Naive thymus-derived CD8-positive, alpha-beta T cell (primary cell): ENCODE results near the gene ATP7B. TPM values are rescaled to one million over a fixed set of nuclear protein-coding genes. Genes with fewer than 3 reads are reported as not detected.
"Not testable (repeated sequence)": the region's sequence is repeated elsewhere in the genome, so short reads cannot be mapped to it uniquely, and the experiment has no call there.

Experiments
- ATAC-seq, 2 donors: fragments of 150-1000 bp; cut with Tn5 transposase in 1 of 2; sonication (Bioruptor Pico), chemical (Tn5 transposase) in 1 of 2; 1 replicate in 1 of 2; 2 replicates in 1 of 2; pipeline ENCODE4 v1.10.0; 2021; ENCODE audit warnings: mild to moderate bottlenecking in 2 of 2, moderate library complexity in 2 of 2
- POLR2A ChIA-PET: fragments of 350-600 bp; sonication (Branson Sonifier 250); formaldehyde crosslinking; loops from one replicate; lab custom pipeline; 2021; ENCODE audit warnings: antibody characterized with exemption; lab: Charles Lee
- DNase-seq, 10 donors: peaks; one replicate each; pipeline versions ENCODE4 v3.0.0 to v3.0.0-alpha.2; 2020 to 2022
- H3K27ac Mint-ChIP-seq, 10 donors: one replicate each; pipeline ENCODE4 v1.8.0; 2020 to 2022; ENCODE audit warnings: mild to moderate bottlenecking in 10 of 10, mixed read lengths in 10 of 10, moderate library complexity in 4 of 10, inconsistent platforms in 1 of 10
- H3K27me3 Mint-ChIP-seq, 5 donors: one replicate each; pipeline ENCODE4 v1.8.0; 2021 to 2022; ENCODE audit warnings: mixed read lengths in 5 of 5
- H3K36me3 Mint-ChIP-seq, 3 donors: one replicate each; pipeline ENCODE4 v1.8.0; 2020 to 2022; ENCODE audit warnings: mixed read lengths in 3 of 3, mild to moderate bottlenecking in 2 of 3, inconsistent platforms in 1 of 3
- H3K4me1 Mint-ChIP-seq, 4 donors: one replicate each; pipeline ENCODE4 v1.8.0; 2021 to 2022; ENCODE audit warnings: mixed read lengths in 4 of 4
- H3K4me3 Mint-ChIP-seq, 10 donors: one replicate each; pipeline ENCODE4 v1.8.0; 2020 to 2022; ENCODE audit warnings: mild to moderate bottlenecking in 10 of 10, mixed read lengths in 10 of 10, moderate library complexity in 6 of 10, inconsistent platforms in 1 of 10
- H3K9me3 Mint-ChIP-seq, 9 donors: one replicate each; pipeline ENCODE4 v1.8.0; 2020 to 2022; ENCODE audit warnings: mixed read lengths in 9 of 9, mild to moderate bottlenecking in 3 of 9, inconsistent platforms in 1 of 9, moderate library complexity in 1 of 9
- polyA plus RNA-seq, 3 donors: library from polyadenylated mRNA; unstranded; fragments of 300-500 nt; fragmentation: Illumina TruSeq; gene quantifications; one replicate each; pipeline ENCODE4 v1.2.3, GENCODE V29; 2021
- total RNA-seq, 8 experiments: library from RNA in 2 of 8; stranded (reverse) in 2 of 8; gene quantifications; one replicate each; pipeline ENCODE4 v1.2.3 and lab custom pipeline; 2021 to 2026

Gene ATP7B
- total and polyA plus RNA-seq, 5 experiments from 2014 or later, result 0.06 to 1.7 (median 0.29) TPM

GRCh38 chr13:51910508-51910907 is 100.7 kb downstream of the ATP7B start:
- H3K36me3 Mint-ChIP-seq, result no peaks in the 10 kb centered on the region
- H3K4me1 Mint-ChIP-seq, result peaks cover 0 to 6% (median 3%) of the 10 kb centered on the region in 4 donors
- H3K4me3 Mint-ChIP-seq, result no peak overlapping the region
- ATAC-seq (no peak), DNase-seq (no peak)
- POLR2A ChIA-PET, result no interaction called here
- peaks cover 0 to 19% (median 2%) of the 10 kb centered on the region in 5 donors for H3K27me3 Mint-ChIP-seq
- H3K9me3 Mint-ChIP-seq, result no peaks in the 10 kb centered on the region
- H3K27ac Mint-ChIP-seq, result no peak overlapping the region

- POLR2A ChIA-PET, DNase-seq, H3K36me3 Mint-ChIP-seq, H3K9me3 Mint-ChIP-seq, ATAC-seq, H3K4me1 Mint-ChIP-seq: not testable (repeated sequence)
- peaks cover 0 to 19% (median 3%) of the 10 kb centered on the region in 5 donors for H3K27me3 Mint-ChIP-seq
- peak overlapping the region in 1 of 10 donors; percentile 1 for H3K27ac Mint-ChIP-seq
- H3K4me3 Mint-ChIP-seq, result peak overlapping the region in 1 of 10 donors; percentile 16
These were observed 102.0 kb downstream of the ATP7B start for GRCh38 chr13:51909265-51909664.

- ATAC-seq (no peak), DNase-seq (no peak)
- Mint-ChIP-seq H3K4me1 (peaks cover 0 to 6% (median 4%) of the 10 kb centered on the region in 4 donors), H3K4me3 (no peak overlapping the region), H3K36me3 (no peaks in the 10 kb centered on the region), H3K27ac (no peak overlapping the region), H3K9me3 (no peaks in the 10 kb centered on the region), H3K27me3 (peaks cover 0 to 4% (median under 1%) of the 10 kb centered on the region in 5 donors)
- POLR2A ChIA-PET, result no interaction called here
These were observed 104.1 kb downstream of the ATP7B start for GRCh38 chr13:51907040-51907732.

- Mint-ChIP-seq H3K27me3 (peaks cover 0 to 2% (median 0%) of the 10 kb centered on the region in 5 donors), H3K4me1 (peaks cover 0 to 6% (median 2%) of the 10 kb centered on the region in 4 donors), H3K9me3 (no peaks in the 10 kb centered on the region), H3K27ac (no peak overlapping the region), H3K36me3 (no peaks in the 10 kb centered on the region), H3K4me3 (no peak overlapping the region)
- no peak for ATAC-seq
- DNase-seq, result no peak
- POLR2A ChIA-PET, result no interaction called here
These were observed 104.7 kb downstream of the ATP7B start for GRCh38 chr13:51906581-51906980.

GRCh38 chr13:51905787-51906186 is 105.5 kb downstream of the ATP7B start:
- ATAC-seq (no peak), DNase-seq (no peak)
- H3K36me3 Mint-ChIP-seq, result no peaks in the 10 kb centered on the region
- H3K4me1 Mint-ChIP-seq, result peaks cover 0 to 6% (median 2%) of the 10 kb centered on the region in 4 donors
- POLR2A ChIA-PET, result no interaction called here
- H3K27ac Mint-ChIP-seq, result no peak overlapping the region
- no peak overlapping the region for H3K4me3 Mint-ChIP-seq
- H3K27me3 Mint-ChIP-seq, result peaks cover 0 to 3% (median 0%) of the 10 kb centered on the region in 5 donors
- H3K9me3 Mint-ChIP-seq, result no peaks in the 10 kb centered on the region

- Mint-ChIP-seq H3K9me3 (no peaks in the 10 kb centered on the region), H3K36me3 (no peaks in the 10 kb centered on the region), H3K27me3 (peaks cover 0 to 3% (median 0%) of the 10 kb centered on the region in 5 donors), H3K4me1 (peaks cover 0 to 3% (median 0%) of the 10 kb centered on the region in 4 donors), H3K27ac (peak overlapping the region in 1 of 10 donors; percentile 82), H3K4me3 (no peak overlapping the region)
- ATAC-seq, result no peak
- no peak for DNase-seq
- POLR2A ChIA-PET, result no interaction called here
These were observed 108.5 kb downstream of the ATP7B start for GRCh38 chr13:51902776-51903175.

GRCh38 chr13:51900471-51900870 is 110.8 kb downstream of the ATP7B start:
- H3K4me1 Mint-ChIP-seq, result peaks cover 0 to 8% (median 0%) of the 10 kb centered on the region in 4 donors
- POLR2A ChIA-PET, result no interaction called here
- H3K27me3 Mint-ChIP-seq, result peaks cover 0 to 8% (median 2%) of the 10 kb centered on the region in 5 donors
- no peak overlapping the region for H3K4me3 Mint-ChIP-seq
- ATAC-seq (no peak), DNase-seq (no peak)
- H3K27ac Mint-ChIP-seq, result no peak overlapping the region
- H3K36me3 Mint-ChIP-seq, result no peaks in the 10 kb centered on the region
- no peaks in the 10 kb centered on the region for H3K9me3 Mint-ChIP-seq

- ATAC-seq (peak in 1 of 2 donors; percentile 58), DNase-seq (peak in 7 of 10 donors; percentile 11 to 64 (median 29))
- Mint-ChIP-seq H3K27me3 (peaks cover 4 to 15% (median 11%) of the 10 kb centered on the region in 5 donors), H3K27ac (peak overlapping the region in 1 of 10 donors; percentile 48), H3K36me3 (no peaks in the 10 kb centered on the region), H3K4me1 (peaks cover 0 to 4% (median 0%) of the 10 kb centered on the region in 4 donors), H3K4me3 (no peak overlapping the region), H3K9me3 (no peaks in the 10 kb centered on the region)
- POLR2A ChIA-PET, result no interaction called here
These were observed 115.1 kb downstream of the ATP7B start for GRCh38 chr13:51895906-51896888.

- ATAC-seq (no peak), DNase-seq (no peak)
- H3K4me3 Mint-ChIP-seq, result no peak overlapping the region
- no peaks in the 10 kb centered on the region for H3K36me3 Mint-ChIP-seq
- POLR2A ChIA-PET, result no interaction called here
- no peak overlapping the region for H3K27ac Mint-ChIP-seq
- no peaks in the 10 kb centered on the region for H3K9me3 Mint-ChIP-seq
- H3K27me3 Mint-ChIP-seq, result peaks cover 4 to 15% (median 11%) of the 10 kb centered on the region in 5 donors
- H3K4me1 Mint-ChIP-seq, result peaks cover 0 to 4% (median 0%) of the 10 kb centered on the region in 4 donors
These were observed 117.0 kb downstream of the ATP7B start for GRCh38 chr13:51894239-51894638.

GRCh38 chr13:51892657-51893056 is 118.6 kb downstream of the ATP7B start:
- ATAC-seq (no peak), DNase-seq (no peak)
- Mint-ChIP-seq H3K27me3 (peaks cover 4 to 15% (median 11%) of the 10 kb centered on the region in 5 donors), H3K4me3 (no peak overlapping the region), H3K4me1 (peaks cover 0 to 4% (median 0%) of the 10 kb centered on the region in 4 donors), H3K36me3 (no peaks in the 10 kb centered on the region), H3K9me3 (no peaks in the 10 kb centered on the region), H3K27ac (no peak overlapping the region)
- POLR2A ChIA-PET, result no interaction called here

GRCh38 chr13:51887468-51887867 is 123.8 kb downstream of the ATP7B start:
- Mint-ChIP-seq H3K27ac (no peak overlapping the region), H3K9me3 (peaks cover 0 to 12% (median 2%) of the 10 kb centered on the region in 9 donors), H3K4me1 (no peaks in the 10 kb centered on the region), H3K4me3 (no peak overlapping the region), H3K27me3 (peaks cover 0 to 8% (median 0%) of the 10 kb centered on the region in 5 donors), H3K36me3 (peaks cover 0 to 7% (median 0%) of the 10 kb centered on the region in 3 donors)
- ATAC-seq (no peak), DNase-seq (no peak)
- POLR2A ChIA-PET, result no interaction called here

GRCh38 chr13:51885651-51886050 is 125.6 kb downstream of the ATP7B start:
- Mint-ChIP-seq H3K36me3 (peaks cover 0 to 14% (median 4%) of the 10 kb centered on the region in 3 donors), H3K4me1 (no peaks in the 10 kb centered on the region), H3K4me3 (no peak overlapping the region), H3K27me3 (peaks cover 0 to 3% (median 0%) of the 10 kb centered on the region in 5 donors), H3K27ac (no peak overlapping the region), H3K9me3 (peaks cover 0 to 27% (median 4%) of the 10 kb centered on the region in 9 donors)
- no peak for ATAC-seq
- POLR2A ChIA-PET, result no interaction called here
- DNase-seq, result no peak
